Inferior parietal cortex (tissue), 1 donor: ENCODE measurements around the gene CDC25A.

Experiments
- DNase-seq: peaks from one replicate; pipeline ENCODE4 v3.0.0-alpha.2; 2016; ENCODE audit errors: extremely low spot score

CDC25A gene

DNA sequence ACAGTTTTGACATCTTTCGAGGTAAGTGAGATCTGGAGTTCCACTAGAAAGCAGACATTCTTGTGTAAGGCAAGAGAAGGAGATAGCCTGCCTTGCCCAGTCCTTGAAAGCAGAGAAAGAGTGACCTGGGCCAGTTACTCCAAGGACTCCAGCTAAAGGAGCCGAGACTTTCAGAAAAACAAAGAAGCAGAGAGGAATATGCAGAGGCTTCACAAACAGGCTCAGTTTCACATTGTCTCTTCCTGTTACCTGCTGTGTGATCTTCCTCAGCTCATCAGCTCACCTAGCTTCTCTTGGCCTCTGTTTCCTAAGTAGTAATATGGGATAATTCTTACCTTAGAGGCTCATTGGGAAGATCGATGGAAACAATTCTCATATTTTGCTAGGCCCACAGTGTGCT is 81.0 kb downstream of the CDC25A start:
- no peak for DNase-seq
